Upper lobe of left lung (tissue), 6 donors: ENCODE results near the gene NIPA2. TPM values are rescaled to one million over a fixed set of nuclear protein-coding genes. Genes with fewer than 3 reads are reported as not detected.

Experiments
- ATAC-seq, 2 donors: fragments of 200-7000 bp; cut with Tn5 transposase; one replicate each; pipeline ENCODE4 v1.9.1; 2022; ENCODE audit warnings: mild to moderate bottlenecking in 2 of 2, moderate library complexity in 2 of 2; ENCODE audit not compliant: low FRiP score in 2 of 2
- DNase-seq, 2 donors: peaks; one replicate each; pipeline ENCODE4 v3.0.0-alpha.2; 2019 to 2020
- H3K27ac ChIP-seq, 4 donors: fragments of 200-600 bp; sonication (generic); one replicate each; pipeline ENCODE4 v1.5.1; 2016 to 2019
- H3K27me3 ChIP-seq, 4 donors: fragments of 200-600 bp; sonication (generic); one replicate each; pipeline ENCODE4 v1.5.1; 2017 to 2019
- H3K36me3 ChIP-seq, 4 donors: fragments of 200-600 bp; sonication (generic); one replicate each; pipeline ENCODE4 v1.5.1; 2016 to 2019
- H3K4me1 ChIP-seq, 4 donors: fragments of 200-600 bp; sonication (generic); one replicate each; pipeline ENCODE4 v1.5.1; 2018 to 2019
- H3K4me3 ChIP-seq, 4 donors: fragments of 200-600 bp; sonication (generic); one replicate each; pipeline ENCODE4 v1.5.1; 2017 to 2019; ENCODE audit warnings: mild to moderate bottlenecking in 2 of 4, moderate library complexity in 1 of 4
- H3K9me3 ChIP-seq, 4 donors: fragments of 200-600 bp; sonication (generic); one replicate each; pipeline ENCODE4 v1.5.1; 2018 to 2019
- CTCF ChIP-seq, 6 experiments: fragments of 450-650 bp in 4 of 6; fragments of 200-600 bp in 2 of 6; sonication (generic) in 2 of 6; IDR thresholded peaks; one replicate each; pipeline ENCODE4 v1.5.1; 2016 to 2019; ENCODE audit warnings: antibody characterized with exemption in 6 of 6
- EP300 ChIP-seq, 4 donors: sonication (generic); formaldehyde crosslinking; IDR thresholded peaks; one replicate each; pipeline ENCODE4 v1.5.1; 2017; ENCODE audit warnings: antibody characterized with exemption in 4 of 4, control low read depth in 2 of 4
- POLR2A ChIP-seq, 4 donors: fragments of 450-650 bp; IDR thresholded peaks; one replicate each; pipeline ENCODE4 v1.5.1; 2016 to 2017; ENCODE audit warnings: antibody characterized with exemption in 4 of 4, mild to moderate bottlenecking in 2 of 4
- POLR2AphosphoS5 ChIP-seq, 2 donors: sonication (generic); formaldehyde crosslinking; IDR thresholded peaks; one replicate each; pipeline ENCODE4 v1.5.1; 2017; ENCODE audit warnings: antibody characterized with exemption in 2 of 2
- WGBS, 2 donors: methylation state at CpG; one replicate each; pipeline ENCODE4 v1.1.5; 2017 to 2018; 5-methylcytosine and 5-hydroxymethylcytosine counted together
- total RNA-seq, 6 donors: library from RNA; depleted of rRNA in 4 of 6; stranded (reverse); fragments of >200 nt in 4 of 6; gene quantifications; one replicate each; pipeline versions ENCODE4 v1.1.0 to v1.2.1, GENCODE V29; 2016 to 2021
- donor health status: DM: no; HTN: no; CAD: no; lungs with moderate emphysema.
- donor health status: DM: no; HTN: yes; CAD: no; lungs with severe emphysema.

The NIPA2 gene
- total RNA-seq, 6 donors from 2014 or later = 23.0 to 55.9 (median 47.5) TPM

DNA sequence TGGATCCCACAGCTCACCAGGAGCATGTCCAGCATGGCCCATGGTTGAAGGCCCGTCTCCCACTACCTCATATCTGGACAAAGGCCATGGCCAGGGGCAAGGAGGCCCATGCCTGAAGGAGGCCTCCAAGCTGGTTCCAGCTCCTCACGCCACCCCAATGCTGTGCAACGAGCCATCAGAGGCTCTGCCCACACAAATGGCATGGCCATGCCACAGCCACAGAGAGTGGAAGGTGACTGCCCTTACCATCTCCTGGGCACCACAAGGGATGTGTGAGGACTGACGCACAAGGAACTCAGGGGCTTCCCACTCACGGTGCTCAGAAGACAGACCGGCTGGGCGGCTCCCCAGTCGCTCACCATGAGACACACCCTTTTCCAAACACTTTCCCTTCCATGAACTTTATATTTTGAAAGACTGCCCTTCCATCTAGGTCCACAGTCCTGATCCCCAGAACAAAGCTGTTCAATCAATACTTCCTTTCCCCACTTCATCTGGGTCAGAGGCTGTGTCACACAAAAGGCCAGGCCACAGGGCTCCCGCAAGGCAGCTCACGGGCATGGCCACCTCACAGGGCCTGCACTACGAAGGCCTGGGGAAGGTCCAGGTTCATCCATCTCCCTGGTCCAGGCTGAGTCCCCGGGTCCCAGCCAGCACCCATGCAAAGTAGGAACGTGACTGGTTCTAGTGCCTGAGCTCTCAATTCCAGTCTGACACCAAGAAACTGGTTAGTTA lies 75.3 kb downstream of the NIPA2 start:
- H3K4me3 ChIP-seq = no peak overlapping the region
- H3K36me3 ChIP-seq = peaks cover 36 to 96% (median 95%) of the 10 kb centered on the region in 4 donors
- ATAC-seq (peak in 1 of 2 donors; percentile 20), DNase-seq (no peak)
- H3K27me3 ChIP-seq = no peaks in the 10 kb centered on the region
- no peak overlapping the region for H3K27ac ChIP-seq
- TF ChIP-seq CTCF (IDR thresholded peaks at IDR 0.05) = no peak
- TF ChIP-seq POLR2A (IDR thresholded peaks at IDR 0.05) = no peak
- TF ChIP-seq EP300 (IDR thresholded peaks at IDR 0.05) = no peak
- TF ChIP-seq POLR2AphosphoS5 (IDR thresholded peaks at IDR 0.05) = no peak
- no peaks in the 10 kb centered on the region for H3K9me3 ChIP-seq
- WGBS, 2 donors = 95 to 97% methylated on average over 12 to 13 of the region's 13 CpGs
- no peaks in the 10 kb centered on the region for H3K4me1 ChIP-seq

DNA sequence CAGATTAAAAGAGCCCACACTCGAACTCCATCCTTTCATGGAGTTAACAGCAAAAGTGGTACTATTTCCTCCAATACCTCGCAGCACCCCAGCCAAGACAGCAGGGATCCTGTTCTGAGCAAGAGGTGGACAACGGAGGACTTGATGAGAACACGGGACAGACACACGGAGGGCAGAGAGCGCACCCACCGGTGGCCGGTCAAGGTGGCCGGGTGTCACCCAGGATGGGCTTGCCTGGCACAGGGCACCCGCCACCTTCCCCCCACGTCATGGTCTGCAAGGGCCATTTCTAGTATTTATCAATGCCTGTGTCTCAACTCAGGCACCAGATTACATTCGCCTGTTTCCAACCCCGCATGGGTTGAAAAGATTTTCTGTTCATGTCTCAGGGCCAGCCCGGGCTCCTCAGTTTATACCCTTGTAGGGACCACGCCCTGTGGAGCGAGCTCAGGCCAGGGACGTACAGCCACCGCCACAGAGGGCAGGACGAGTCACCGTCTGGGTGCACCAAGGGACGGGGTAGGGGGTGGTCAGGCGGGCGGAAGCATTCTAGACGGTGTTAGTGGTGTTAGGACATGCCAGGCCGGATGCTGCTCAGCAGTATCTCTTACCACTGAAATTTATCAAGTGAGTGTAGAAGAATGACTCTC lies 77.5 kb downstream of the NIPA2 start:
- Histone ChIP-seq H3K4me1 (no peaks in the 10 kb centered on the region), H3K4me3 (no peak overlapping the region), H3K27ac (no peak overlapping the region), H3K27me3 (no peaks in the 10 kb centered on the region), H3K36me3 (peaks cover 23 to 85% (median 77%) of the 10 kb centered on the region in 4 donors), H3K9me3 (no peaks in the 10 kb centered on the region)
- DNase-seq = no peak
- no peak for TF ChIP-seq POLR2A (IDR thresholded peaks at IDR 0.05)
- TF ChIP-seq CTCF (IDR thresholded peaks at IDR 0.05) = no peak
- TF ChIP-seq POLR2AphosphoS5 (IDR thresholded peaks at IDR 0.05) = no peak
- no peak for TF ChIP-seq EP300 (IDR thresholded peaks at IDR 0.05)
- 93 to 95% methylated on average over 25 of the region's 25 CpGs for WGBS, 2 donors
- peak in 1 of 2 donors; percentile 48 for ATAC-seq

GRCh38 chr15:22916606-22917350 lies 78.3 kb downstream of the NIPA2 start:
- ATAC-seq (peak in 1 of 2 donors; percentile 31), DNase-seq (peak in 1 of 2 donors; percentile 69)
- WGBS, 2 donors = 94 to 96% methylated on average over 36 of the region's 36 CpGs
- Histone ChIP-seq H3K9me3 (no peaks in the 10 kb centered on the region), H3K4me1 (no peaks in the 10 kb centered on the region), H3K4me3 (no peak overlapping the region), H3K27me3 (no peaks in the 10 kb centered on the region), H3K36me3 (peaks cover 19 to 83% (median 69%) of the 10 kb centered on the region in 4 donors), H3K27ac (no peak overlapping the region)
- no peak for TF ChIP-seq POLR2AphosphoS5 (IDR thresholded peaks at IDR 0.05)
- TF ChIP-seq CTCF (IDR thresholded peaks at IDR 0.05) = no peak
- no peak for TF ChIP-seq EP300 (IDR thresholded peaks at IDR 0.05)
- no peak for TF ChIP-seq POLR2A (IDR thresholded peaks at IDR 0.05)

- no peak for ATAC-seq
- Histone ChIP-seq H3K9me3 (no peaks in the 10 kb centered on the region), H3K27me3 (no peaks in the 10 kb centered on the region), H3K27ac (no peak overlapping the region), H3K36me3 (peaks cover 16 to 83% (median 64%) of the 10 kb centered on the region in 4 donors), H3K4me3 (no peak overlapping the region), H3K4me1 (no peaks in the 10 kb centered on the region)
- TF ChIP-seq EP300 (IDR thresholded peaks at IDR 0.05) (no peak), POLR2AphosphoS5 (IDR thresholded peaks at IDR 0.05) (no peak), POLR2A (IDR thresholded peaks at IDR 0.05) (no peak), CTCF (IDR thresholded peaks at IDR 0.05) (no peak)
- WGBS, 2 donors = 97 to 98% methylated on average over 14 to 18 of the region's 18 CpGs
- DNase-seq = peak in 1 of 2 donors; percentile 58
These were observed 79.1 kb downstream of the NIPA2 start for GRCh38 chr15:22917556-22917955.

Other genes starting within 250 kb of the NIPA2 start
- gene NIPA1, start 52.0 kb upstream of the NIPA2 start, total RNA-seq = 10 to 100 TPM in 5 of 6 donors, 1 to 10 TPM in 1; 6.3 to 29.6 (median 17.9) TPM
- 100 to 1,000 TPM; 100 to 171 (median 136) TPM for gene CYFIP1, start 141.7 kb downstream of the NIPA2 start, total RNA-seq
- 10 to 100 TPM in 5 of 6 donors, 1 to 10 TPM in 1; 7.1 to 24.5 (median 17.7) TPM for gene TUBGCP5, start 200.9 kb downstream of the NIPA2 start, total RNA-seq